ENCODE results near the gene GLYATL1B. TPM values are rescaled to one million over a fixed set of nuclear protein-coding genes. Genes with fewer than 3 reads are reported as not detected.
"Not testable (repeated sequence)": the region's sequence is repeated elsewhere in the genome, so short reads cannot be mapped to it uniquely, and the experiment has no call there.

Gene GLYATL1B
- total RNA-seq, 2 donors from 2014 or later: not detected

DNA sequence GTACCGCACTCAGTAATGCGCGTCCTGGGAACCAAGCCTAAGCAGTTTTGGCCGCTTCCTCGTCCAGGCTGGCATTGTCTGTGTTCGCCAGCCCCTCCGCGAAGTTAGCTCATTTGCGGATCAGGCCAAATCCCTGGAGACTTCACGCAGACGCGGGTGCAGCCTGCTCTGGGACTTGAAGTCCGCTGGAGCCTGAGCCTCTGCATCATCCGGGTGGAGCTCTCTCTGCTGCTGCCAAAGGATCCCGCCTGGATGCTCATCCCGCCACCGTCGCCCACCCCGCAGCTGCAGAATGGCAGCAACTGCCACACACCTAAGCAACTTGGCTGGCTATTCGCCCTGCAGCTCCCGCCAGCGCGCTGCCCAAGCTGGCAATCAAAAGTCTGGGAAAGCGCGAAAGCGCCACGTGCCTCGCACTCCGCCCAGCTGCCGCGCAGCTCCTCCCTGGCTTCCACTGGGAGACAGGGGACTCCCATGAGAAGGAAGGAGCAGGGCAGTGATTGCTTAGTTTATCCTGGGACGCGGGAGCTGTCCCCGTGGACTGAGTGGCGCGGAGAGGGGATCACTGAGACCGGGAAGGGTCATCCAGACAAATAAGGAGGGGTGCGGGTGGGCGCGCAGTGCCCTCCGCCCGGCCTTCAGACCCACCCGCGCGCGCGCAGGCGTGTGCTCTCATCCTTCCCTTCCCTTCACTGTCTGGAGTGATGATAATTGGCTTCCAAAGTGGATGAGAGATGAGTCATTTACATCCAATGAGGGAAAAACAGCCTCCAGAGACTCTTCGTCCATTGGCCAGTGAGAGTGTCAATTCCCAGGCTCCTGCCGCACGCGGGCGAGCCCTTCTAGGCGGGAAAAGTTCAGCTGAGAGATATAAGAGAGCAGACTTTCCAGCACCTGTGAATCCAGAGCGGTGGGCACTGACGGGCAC lies 23.2 kb upstream of the GLYATL1B start:
- no peak for TF ChIP-seq CTCF (IDR thresholded peaks at IDR 0.05)
- H3K4me1 ChIP-seq: peaks cover 0 to 6% of the 10 kb centered on the region in 2 donors
- no peak for DNase-seq (ENCODE audit: low spot score)
- no peaks in the 10 kb centered on the region for H3K27me3 ChIP-seq
- no peak overlapping the region for H3K4me3 ChIP-seq
- no peaks in the 10 kb centered on the region for H3K9me3 ChIP-seq
- H3K27ac ChIP-seq: no peak overlapping the region
- H3K36me3 ChIP-seq: no peaks in the 10 kb centered on the region

DNA sequence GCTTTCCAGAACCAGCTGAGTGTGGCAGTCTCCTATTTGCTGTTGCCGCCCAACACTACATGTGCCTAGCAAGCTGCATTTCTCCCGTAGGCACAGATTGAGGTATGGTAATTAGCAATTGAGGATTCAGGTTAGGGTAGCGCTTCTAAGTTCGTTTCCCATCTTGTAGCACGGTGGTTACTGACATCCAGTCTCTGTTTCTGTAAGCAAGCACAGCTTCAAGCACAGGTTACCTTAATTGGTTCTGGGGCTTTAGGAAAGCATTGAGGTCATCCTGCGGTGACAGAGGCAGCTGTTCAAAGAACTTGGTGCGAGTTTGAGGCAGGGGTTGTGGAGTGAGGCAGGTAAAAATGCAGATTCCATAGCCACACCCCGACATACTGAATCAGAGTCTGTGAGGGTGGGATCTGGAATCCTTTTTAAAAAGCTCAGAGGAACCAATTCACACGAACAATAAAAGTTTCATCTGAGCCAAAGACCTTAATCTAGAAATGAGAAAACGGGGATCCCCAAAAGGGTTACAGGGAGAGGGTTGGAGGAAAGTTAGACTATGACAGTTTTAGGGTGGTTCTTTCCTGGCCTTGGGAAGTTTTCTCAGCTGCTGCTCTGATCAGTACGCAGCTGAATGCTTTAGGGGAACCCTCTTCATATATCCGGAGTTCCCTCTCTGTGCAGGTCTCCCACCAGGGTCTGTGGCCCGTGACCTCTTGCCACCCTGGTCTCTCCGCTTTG lies 21.9 kb upstream of the GLYATL1B start:
- H3K4me1 ChIP-seq; H3K27ac ChIP-seq; H3K4me3 ChIP-seq; DNase-seq (ENCODE audit: low spot score); H3K27me3 ChIP-seq; H3K9me3 ChIP-seq; H3K36me3 ChIP-seq: not testable (repeated sequence)

- Histone ChIP-seq H3K27me3 (no peaks in the 10 kb centered on the region), H3K9me3 (no peaks in the 10 kb centered on the region), H3K4me3 (no peak overlapping the region), H3K36me3 (no peaks in the 10 kb centered on the region), H3K4me1 (no peaks in the 10 kb centered on the region), H3K27ac (no peak overlapping the region)
- no peak for TF ChIP-seq CTCF (IDR thresholded peaks at IDR 0.05)
- DNase-seq (ENCODE audit: low spot score): no peak
Observed at GRCh38 chr11:59069087-59069486, 17.0 kb upstream of the GLYATL1B start.

GRCh38 chr11:59076876-59077571 lies 9.1 kb upstream of the GLYATL1B start:
- H3K27me3 ChIP-seq: no peaks in the 10 kb centered on the region
- TF ChIP-seq CTCF (IDR thresholded peaks at IDR 0.05): no peak
- no peak overlapping the region for H3K4me3 ChIP-seq
- H3K27ac ChIP-seq: no peak overlapping the region
- no peaks in the 10 kb centered on the region for H3K9me3 ChIP-seq
- no peak for DNase-seq (ENCODE audit: low spot score)
- H3K36me3 ChIP-seq: no peaks in the 10 kb centered on the region
- H3K4me1 ChIP-seq: no peaks in the 10 kb centered on the region

- no peak overlapping the region for H3K4me3 ChIP-seq
- DNase-seq (ENCODE audit: low spot score): no peak
- no peak overlapping the region for H3K27ac ChIP-seq
- no peaks in the 10 kb centered on the region for H3K9me3 ChIP-seq
- no peaks in the 10 kb centered on the region for H3K27me3 ChIP-seq
- no peaks in the 10 kb centered on the region for H3K4me1 ChIP-seq
- no peak for TF ChIP-seq CTCF (IDR thresholded peaks at IDR 0.05)
- H3K36me3 ChIP-seq: no peaks in the 10 kb centered on the region
Observed at GRCh38 chr11:59078435-59078834, 7.7 kb upstream of the GLYATL1B start.

DNA sequence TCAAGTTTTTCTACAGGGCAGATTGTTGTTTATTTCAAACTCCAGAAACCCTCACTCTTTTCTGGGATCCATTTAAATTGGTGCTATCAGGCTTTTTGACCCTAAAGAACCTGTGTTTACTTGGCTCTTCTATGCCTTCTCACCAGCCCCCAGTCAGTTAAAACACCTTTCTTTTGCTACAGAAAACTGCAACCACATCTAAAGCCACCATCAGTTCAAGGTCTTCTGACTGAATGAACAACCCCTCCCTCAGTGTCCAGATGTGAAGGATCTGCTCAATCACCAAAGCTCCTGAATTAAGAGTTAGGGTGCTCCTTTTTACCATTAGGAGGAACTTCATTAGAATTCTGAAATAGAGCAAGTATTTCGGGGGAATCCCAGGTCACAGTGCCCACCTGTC lies 7.0 kb upstream of the GLYATL1B start:
- Histone ChIP-seq H3K4me3 (no peak overlapping the region), H3K36me3 (no peaks in the 10 kb centered on the region), H3K27me3 (no peaks in the 10 kb centered on the region), H3K27ac (no peak overlapping the region), H3K4me1 (no peaks in the 10 kb centered on the region), H3K9me3 (no peaks in the 10 kb centered on the region)
- TF ChIP-seq CTCF (IDR thresholded peaks at IDR 0.05): no peak
- no peak for DNase-seq (ENCODE audit: low spot score)

DNA sequence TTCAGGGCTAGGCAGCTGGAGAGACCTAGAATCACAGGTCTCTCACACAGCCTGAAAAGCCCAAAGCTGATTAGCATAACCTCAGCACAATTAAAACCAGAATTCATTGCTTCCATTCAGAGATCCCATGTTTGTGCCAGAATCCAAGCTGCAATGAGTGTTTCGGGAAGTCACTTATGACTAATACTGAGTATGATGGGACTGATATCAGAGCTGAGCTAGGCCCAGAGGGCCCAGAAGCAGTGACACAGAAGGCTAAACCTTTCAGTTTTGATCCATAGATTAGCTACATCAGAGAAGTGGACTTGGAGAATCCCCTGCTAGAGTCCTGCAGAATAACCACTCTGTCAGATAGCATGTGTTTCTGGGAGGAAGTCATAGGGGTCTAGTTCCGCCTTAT lies 5.7 kb upstream of the GLYATL1B start:
- H3K27ac ChIP-seq; H3K36me3 ChIP-seq; H3K4me3 ChIP-seq; H3K27me3 ChIP-seq; DNase-seq (ENCODE audit: low spot score); H3K9me3 ChIP-seq; H3K4me1 ChIP-seq: not testable (repeated sequence)

DNA sequence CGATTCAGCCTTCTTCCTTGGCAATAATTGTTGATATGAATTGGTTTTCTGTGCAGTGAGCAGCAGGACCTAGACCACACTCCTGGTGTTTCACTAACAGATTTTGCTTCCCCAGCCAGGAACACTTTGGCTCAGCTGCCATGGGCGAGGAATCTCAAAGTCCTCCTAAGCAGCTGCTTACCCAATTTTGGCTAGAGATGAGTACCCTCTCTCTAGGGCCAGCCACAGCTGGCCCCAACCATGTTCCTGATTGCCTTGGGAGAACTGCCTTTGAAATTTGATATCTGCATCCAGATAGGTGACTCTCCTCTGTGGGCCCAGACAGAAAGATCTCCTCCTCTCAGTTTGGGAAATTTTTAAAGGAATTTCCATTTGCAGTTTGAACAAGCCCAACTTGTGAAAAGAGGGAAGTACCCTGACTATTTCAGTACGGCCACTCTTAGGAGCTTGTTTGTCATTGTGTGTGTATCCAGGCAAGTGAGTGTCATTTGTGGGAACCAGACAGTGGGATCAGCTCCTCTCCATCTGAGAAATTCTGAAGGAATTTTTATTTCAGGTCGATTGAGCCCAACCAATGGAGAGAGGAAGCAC lies 4.6 kb upstream of the GLYATL1B start:
- not testable (repeated sequence) for H3K9me3 ChIP-seq; H3K27ac ChIP-seq; H3K36me3 ChIP-seq; DNase-seq (ENCODE audit: low spot score); H3K4me1 ChIP-seq; H3K4me3 ChIP-seq; H3K27me3 ChIP-seq
